ENCODE data around the gene PMM2.

PMM2 gene

DNA sequence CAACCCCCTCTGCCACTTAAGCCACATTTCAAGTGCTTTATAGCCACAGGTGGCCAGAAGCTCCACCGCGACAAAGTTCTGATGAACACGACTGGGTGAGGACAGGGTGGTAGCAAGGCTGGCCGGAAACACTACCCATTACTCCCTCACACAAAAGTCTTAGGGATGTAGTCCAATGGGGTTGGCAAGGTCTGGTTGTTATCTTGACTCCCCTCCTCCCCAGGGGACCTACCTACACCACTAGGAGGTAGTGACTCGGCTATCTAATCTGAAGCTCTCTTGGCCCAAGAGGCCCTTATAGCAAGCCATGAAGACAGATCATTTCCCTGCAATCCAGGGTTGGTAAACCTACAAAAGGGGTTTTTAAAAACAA, 92.9 kb downstream of the PMM2 start:
- DNase-seq: no peak

- no peak for DNase-seq
Observed at GRCh38 chr16:8892101-8892575, 94.5 kb downstream of the PMM2 start.

GRCh38 chr16:8893426-8893825, 95.8 kb downstream of the PMM2 start:
- no peak for DNase-seq

- DNase-seq: no peak
Observed at GRCh38 chr16:8893976-8894690, 96.5 kb downstream of the PMM2 start.

DNA sequence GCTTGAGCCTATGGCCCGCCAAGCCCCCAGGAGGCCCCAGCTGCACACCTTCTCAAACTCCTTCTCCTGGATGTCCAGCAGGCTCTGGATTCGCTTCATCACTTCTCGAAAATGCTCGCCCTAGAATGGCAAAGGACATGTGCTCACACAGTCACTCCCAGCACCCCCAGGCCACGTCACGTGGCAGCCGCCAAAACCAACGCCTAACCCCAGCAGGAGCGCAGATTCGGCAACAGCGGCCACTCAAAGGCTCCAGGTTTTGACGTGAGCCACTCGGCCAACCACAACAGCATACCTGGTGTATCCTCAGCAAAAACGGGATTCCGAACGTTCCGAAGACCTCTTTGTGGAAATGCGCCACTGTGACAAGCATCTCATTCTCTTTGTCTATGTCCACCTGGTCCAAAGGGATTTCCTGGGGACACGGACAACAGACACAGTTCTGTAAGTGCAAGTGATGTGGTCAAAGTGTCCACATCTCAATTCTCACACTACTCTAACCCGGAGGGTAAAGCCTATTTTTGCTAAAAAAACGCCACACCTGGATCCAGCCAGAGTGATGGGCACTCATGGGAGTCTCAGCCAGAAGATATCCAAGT, 97.2 kb downstream of the PMM2 start:
- DNase-seq: no peak

DNA sequence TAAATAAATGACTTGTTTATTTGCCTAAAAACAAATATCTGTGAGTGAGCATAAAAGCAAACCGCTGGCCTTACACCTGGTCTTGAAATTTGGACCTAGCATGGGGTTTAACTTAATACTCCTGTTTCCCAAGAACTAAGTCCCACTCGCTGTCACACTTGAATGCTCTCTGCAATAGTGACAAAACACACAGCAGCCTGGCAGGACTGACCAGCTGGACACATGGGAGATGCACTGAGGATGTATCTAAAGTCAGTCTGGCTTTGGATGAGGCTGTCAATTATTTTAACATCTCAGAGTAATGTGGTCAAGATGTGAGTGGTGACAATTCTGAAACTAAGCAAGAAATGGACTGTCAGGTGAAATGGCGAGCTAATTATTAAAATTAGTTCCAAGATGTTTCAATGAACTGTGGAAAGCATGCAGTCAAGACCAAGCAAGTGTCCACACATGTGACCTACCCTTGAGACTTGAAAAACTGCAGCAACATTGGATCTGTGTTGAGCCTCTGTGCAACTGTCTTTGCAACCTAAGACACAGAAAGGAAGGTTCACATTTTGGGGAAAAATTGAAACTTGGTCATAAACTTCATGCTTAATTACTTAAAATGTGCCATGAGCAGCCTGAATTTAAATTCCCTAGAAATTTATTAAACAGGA, 101.2 kb downstream of the PMM2 start:
- DNase-seq: no peak

Data from Kasumi-1 (cell line).